Adrenal gland (tissue), 12 donors: ENCODE data around the gene INSRR. TPM values are rescaled to one million over a fixed set of nuclear protein-coding genes. Genes with fewer than 3 reads are reported as not detected.
A peak's percentile ranks its signal among the peaks of the same experiment; 100 is the strongest.

Source experiments
- DNase-seq, 7 donors: peaks; one replicate each; pipeline ENCODE4 v3.0.0-alpha.2; 2019 to 2020
- H3K27ac ChIP-seq, 5 donors: fragments of 200-600 bp; sonication (generic) in 4 of 5; 1 replicate in 3 of 5; 2 replicates in 2 of 5; pipeline versions ENCODE4 v1.5.1 to v1.8.0; 2016 to 2020; ENCODE audit warnings: mild to moderate bottlenecking in 1 of 5
- H3K27me3 ChIP-seq: fragments of 200-600 bp; 2 replicates; pipeline ENCODE4 v1.8.0; 2021
- H3K36me3 ChIP-seq, 2 donors: fragments of 200-600 bp; replicated peaks in 1 of 2; 1 replicate in 1 of 2; 2 replicates in 1 of 2; pipeline versions ENCODE4 v1.5.1 to v1.8.0; 2018 to 2022
- H3K4me1 ChIP-seq, 2 donors: fragments of 200-600 bp; replicated peaks in 1 of 2; 1 replicate in 1 of 2; 2 replicates in 1 of 2; pipeline versions ENCODE4 v1.5.1 to v1.8.0; 2018 to 2021
- H3K4me3 ChIP-seq, 4 donors: fragments of 200-600 bp; sonication (generic) in 3 of 4; one replicate each; pipeline ENCODE4 v1.5.1; 2016 to 2018
- H3K9me3 ChIP-seq, 3 donors: fragments of 200-600 bp; sonication (generic) in 1 of 3; replicated peaks in 1 of 3; 1 replicate in 2 of 3; 2 replicates in 1 of 3; pipeline versions ENCODE4 v1.5.1 to v1.8.0; 2016 to 2021
- CTCF ChIP-seq, 6 experiments: fragments of 450-650 bp in 4 of 6; fragments of 200-600 bp in 2 of 6; sonication (generic) in 1 of 6; IDR thresholded peaks; 1 replicate in 5 of 6; 2 replicates in 1 of 6; pipeline versions ENCODE4 v1.5.1 to v1.8.0; 2016 to 2021; ENCODE audit warnings: antibody characterized with exemption in 6 of 6, mild to moderate bottlenecking in 2 of 6, moderate library complexity in 1 of 6
- POLR2A ChIP-seq, 2 donors: fragments of 450-650 bp; IDR thresholded peaks; one replicate each; pipeline ENCODE4 v1.6.1; 2017; ENCODE audit warnings: antibody characterized with exemption in 2 of 2, mild to moderate bottlenecking in 2 of 2, moderate library complexity in 1 of 2
- WGBS, 4 donors: extraction: QIAGEN DNeasy Blood & Tissue Kit in 2 of 4; methylation state at CpG; one replicate each; pipeline versions ENCODE4 v1.1.5 to v1.1.7; 2013 to 2017; 5-methylcytosine and 5-hydroxymethylcytosine counted together
- intact Hi-C, 2 donors: fragments of 100-400 bp; cut with DNase I; formaldehyde crosslinking; loops; one replicate each; pipeline versions ENCODE4 v1.14.1 to v1.15.0; 2022 to 2023
- polyA plus RNA-seq, 3 donors: library from polyadenylated mRNA; stranded (reverse); fragments of 200-250 nt in 2 of 3; fragments of 350-450 nt in 1 of 3; fragmentation: Illumina TruSeq in 1 of 3; extraction: RNeasy Lipid Tissue Mini Kit (QIAGEN cat#74804) in 1 of 3; gene quantifications; one replicate each; pipeline ENCODE4 v1.2.3, GENCODE V29; 2013 to 2014
- total RNA-seq, 9 donors: library from RNA; depleted of rRNA in 4 of 9; stranded (reverse); fragments of >200 nt in 4 of 9; fragments of 120-200 nt in 1 of 9; fragmentation: NEBNext Ultra II Directional in 1 of 9; extraction: Animal tissue kit (Norgen Biotek cat#: 25700) in 1 of 9; gene quantifications; one replicate each; pipeline versions ENCODE4 v1.1.0 to v1.2.4, GENCODE V29; 2013 to 2023
- donor health status: healthy with polysubstance abuse.
- donor health status: Bipolar disorder and iron deficiency.
- donor health status: DM: yes; HTN: yes; CAD: no.
- donor health status: DM: no; HTN: no; CAD: no.
- donor health status: DM: no; HTN: no; CAD: no.
- donor health status: DM: yes; HTN: yes; CAD: no.

Gene INSRR
- total and polyA plus RNA-seq, 12 donors = 0.04 to 8.7 (median 0.35) TPM; not detected in 2

- H3K4me1 ChIP-seq = peaks cover 0 to 15% of the 10 kb centered on the region in 2 donors
- H3K4me3 ChIP-seq = no peak overlapping the region
- WGBS, 4 donors = 55 to 66% (median 60%) methylated on average over 22 of the region's 23 CpGs
- intact Hi-C loops = no loop called here
- H3K9me3 ChIP-seq = no peaks in the 10 kb centered on the region
- peak overlapping the region in 2 of 5 donors; percentile 26 to 90 for H3K27ac ChIP-seq
- TF ChIP-seq POLR2A (IDR thresholded peaks at IDR 0.05) = no peak
- TF ChIP-seq CTCF (IDR thresholded peaks at IDR 0.05) = no peak
- no peaks in the 10 kb centered on the region for H3K36me3 ChIP-seq
- H3K27me3 ChIP-seq = no peaks in the 10 kb centered on the region
- DNase-seq = no peak
Observed at GRCh38 chr1:156901966-156902915, 43.3 kb upstream of the INSRR start.

- Histone ChIP-seq H3K27me3 (no peaks in the 10 kb centered on the region), H3K4me3 (no peak overlapping the region), H3K36me3 (no peaks in the 10 kb centered on the region), H3K4me1 (peaks cover 0 to 16% of the 10 kb centered on the region in 2 donors), H3K27ac (peak overlapping the region in 1 of 5 donors; percentile 90), H3K9me3 (no peaks in the 10 kb centered on the region)
- TF ChIP-seq CTCF (IDR thresholded peaks at IDR 0.05) (no peak), POLR2A (IDR thresholded peaks at IDR 0.05) (no peak)
- DNase-seq = no peak
- WGBS, 4 donors = 82 to 88% (median 85%) methylated on average over 4 of the region's 4 CpGs
- intact Hi-C loops = no loop called here
Observed at GRCh38 chr1:156901590-156901900, 42.6 kb upstream of the INSRR start.

GRCh38 chr1:156900896-156901589 lies 42.1 kb upstream of the INSRR start:
- Histone ChIP-seq H3K4me3 (no peak overlapping the region), H3K9me3 (no peaks in the 10 kb centered on the region), H3K27ac (peak overlapping the region in 1 of 5 donors; percentile 90), H3K4me1 (peaks cover 0 to 21% of the 10 kb centered on the region in 2 donors), H3K27me3 (no peaks in the 10 kb centered on the region), H3K36me3 (no peaks in the 10 kb centered on the region)
- 45 to 65% (median 56%) methylated on average over 6 of the region's 6 CpGs for WGBS, 4 donors
- DNase-seq = no peak
- intact Hi-C loops = no loop called here
- no peak for TF ChIP-seq CTCF (IDR thresholded peaks at IDR 0.05)
- no peak for TF ChIP-seq POLR2A (IDR thresholded peaks at IDR 0.05)

- WGBS, 4 donors = 52 to 69% (median 63%) methylated on average over 11 to 12 of the region's 12 CpGs
- Histone ChIP-seq H3K4me1 (peaks cover 0 to 28% of the 10 kb centered on the region in 2 donors), H3K36me3 (no peaks in the 10 kb centered on the region), H3K27me3 (no peaks in the 10 kb centered on the region), H3K4me3 (no peak overlapping the region), H3K27ac (peak overlapping the region in 2 of 5 donors; percentile 84 to 90), H3K9me3 (no peaks in the 10 kb centered on the region)
- DNase-seq = no peak
- intact Hi-C loops = no loop called here
- no peak for TF ChIP-seq POLR2A (IDR thresholded peaks at IDR 0.05)
- TF ChIP-seq CTCF (IDR thresholded peaks at IDR 0.05) = no peak
Observed at GRCh38 chr1:156899956-156900718, 41.2 kb upstream of the INSRR start.
